ENCODE measurements around the gene CALCA.

Gene CALCA

GRCh38 chr11:14949437-14950147, 22.6 kb downstream of the CALCA start:
- H3K4me3 ChIP-seq (ENCODE audit: low read depth, low read length): no peak overlapping the region

DNA sequence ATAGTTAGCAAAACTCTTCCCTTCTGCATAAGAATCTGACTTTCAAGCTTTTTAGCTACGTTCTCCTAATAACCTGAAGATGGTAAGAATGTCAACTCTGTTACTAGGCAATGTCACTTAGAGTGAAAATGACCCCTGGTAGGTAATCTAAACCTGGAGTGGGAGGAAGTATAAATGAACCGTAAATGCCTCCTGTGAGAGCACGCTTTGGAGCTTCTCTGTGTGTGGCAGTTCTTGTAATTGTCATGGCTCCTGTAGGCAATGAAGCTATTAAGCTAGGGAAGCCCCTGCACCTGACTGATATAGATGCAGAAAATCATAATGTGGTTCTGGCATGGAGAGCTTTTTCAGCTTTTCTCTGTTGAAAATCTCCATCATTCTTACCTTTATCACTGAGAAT, 29.4 kb downstream of the CALCA start:
- H3K4me3 ChIP-seq (ENCODE audit: low read depth, low read length): no peak overlapping the region

GRCh38 chr11:14938936-14939335, 33.2 kb downstream of the CALCA start:
- no peak overlapping the region for H3K4me3 ChIP-seq (ENCODE audit: low read depth, low read length)

DNA sequence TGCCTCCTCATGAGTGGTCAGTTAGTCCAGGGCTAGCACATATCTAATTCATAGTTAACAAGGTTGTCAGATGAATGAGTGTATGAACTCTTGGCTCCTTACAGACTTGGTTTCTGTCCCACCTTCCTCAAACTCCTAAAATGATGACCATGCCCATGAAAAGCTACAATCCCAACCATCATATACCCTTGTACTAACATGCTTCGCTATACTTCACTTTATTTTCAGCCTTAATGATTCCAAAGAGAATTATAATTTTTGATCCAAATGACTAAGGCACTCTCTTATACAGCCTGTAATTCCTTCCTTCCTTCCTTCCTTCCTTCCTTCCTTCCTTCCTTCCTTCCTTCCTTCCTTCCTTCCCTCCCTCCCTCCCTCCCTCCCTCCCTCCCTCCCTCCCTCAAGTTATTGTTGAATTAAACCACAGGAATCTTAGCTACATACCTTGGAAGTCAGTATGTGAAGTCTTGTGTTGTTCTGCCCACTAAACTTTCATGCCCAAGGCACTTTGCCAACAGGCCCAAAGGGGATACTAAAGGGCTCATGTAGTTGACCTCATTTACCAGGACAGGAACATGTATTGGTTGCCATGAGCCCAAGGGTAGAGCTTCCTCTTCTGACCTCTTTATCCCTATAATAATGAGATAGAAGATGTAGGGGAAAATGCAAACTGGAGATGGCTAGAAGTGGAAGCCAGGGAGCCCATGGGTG, 37.4 kb downstream of the CALCA start:
- no peak overlapping the region for H3K4me3 ChIP-seq (ENCODE audit: low read depth, low read length)

- H3K4me3 ChIP-seq (ENCODE audit: low read depth, low read length): no peak overlapping the region
Observed at GRCh38 chr11:14932447-14932846, 39.7 kb downstream of the CALCA start.

DNA sequence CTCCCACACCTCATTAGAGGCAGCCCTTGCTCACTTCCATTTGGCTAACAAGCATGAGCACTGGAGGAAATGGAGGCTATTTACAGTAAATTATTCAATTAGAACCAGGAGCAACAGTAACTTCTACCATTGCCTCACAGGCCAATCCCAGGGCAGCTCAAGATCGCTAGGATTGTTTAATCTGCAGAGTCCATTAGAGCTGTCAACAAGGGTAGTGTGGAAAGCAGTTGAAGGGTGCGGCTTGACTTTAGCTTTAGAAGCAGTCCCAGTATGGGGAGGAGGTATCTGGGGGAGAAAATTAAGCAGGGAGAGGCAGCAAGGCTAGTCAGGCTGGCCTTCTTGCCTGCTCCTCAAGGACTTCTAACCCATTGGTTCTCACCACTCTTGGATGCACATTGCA, 41.8 kb downstream of the CALCA start:
- no peak overlapping the region for H3K4me3 ChIP-seq (ENCODE audit: low read depth, low read length)

DNA sequence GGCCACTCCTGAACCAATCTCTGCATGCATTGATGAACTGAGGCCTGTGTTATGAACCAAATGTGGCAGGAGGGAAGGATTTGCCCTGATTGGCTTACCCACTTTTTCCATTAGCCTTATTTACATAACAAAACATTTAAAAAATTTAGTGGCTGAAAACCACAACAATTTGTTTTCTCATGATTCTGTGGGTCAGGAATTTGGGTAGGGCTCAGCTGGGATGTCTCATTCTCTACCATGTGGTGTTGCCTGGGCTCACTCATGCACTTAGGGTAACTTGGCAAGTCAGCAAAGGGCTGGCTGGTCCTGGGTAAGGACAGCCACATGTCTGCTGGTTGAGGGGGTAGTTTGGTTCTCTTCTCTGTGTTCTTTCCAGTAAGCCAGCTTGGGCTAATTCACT, 45.0 kb downstream of the CALCA start:
- no peak overlapping the region for H3K4me3 ChIP-seq (ENCODE audit: low read depth, low read length)

- H3K4me3 ChIP-seq (ENCODE audit: low read depth, low read length): no peak overlapping the region
Observed at GRCh38 chr11:14924318-14924717, 47.8 kb downstream of the CALCA start.

Data from iPS-11a (cell line).